ENCODE measurements around the gene SLC2A4RG.

- TF ChIP-seq EZH2phosphoT487 (IDR thresholded peaks at IDR 0.05; ENCODE audit: insufficient read depth, low read depth): no peak
- TF ChIP-seq EZH2 (IDR thresholded peaks at IDR 0.05; ENCODE audit: insufficient read depth, poor library complexity, severe bottlenecking): no peak
Observed at GRCh38 chr20:63767886-63768285, 28.3 kb downstream of the SLC2A4RG start.

All from GM23248 (cell line).